HEK293 (cell line): ENCODE results near the gene FLYWCH1.

ENCODE experiments used
- CTCF ChIA-PET: fragments of 350-600 bp; formaldehyde crosslinking; extraction: SDS; loops from one replicate; lab custom pipeline; 2021; ENCODE audit warnings: antibody characterized with exemption; lab: Yijun Ruan, JAX
- POLR2A ChIA-PET: fragments of 300-600 bp; formaldehyde crosslinking; extraction: SDS; loops from one replicate; lab custom pipeline; 2020; ENCODE audit warnings: antibody characterized with exemption, inconsistent platforms; lab: Yijun Ruan, JAX
- H3K27ac ChIP-seq: fragments of 200-500 bp; sonication (Bioruptor generic); 2 replicates; pipeline ENCODE4 v1.5.1; 2014; ENCODE audit warnings: low read depth, low read length, control low read depth, inconsistent platforms; ENCODE audit errors: extremely low read depth
- H3K36me3 ChIP-seq, 2 experiments: fragments of 200-500 bp in 1 of 2; sonication (Bioruptor generic) in 1 of 2; 1 replicate in 1 of 2; 2 replicates in 1 of 2; pipeline ENCODE4 v1.5.1; 2014 to 2017; ENCODE audit warnings: inconsistent platforms in 2 of 2, low read length in 2 of 2; ENCODE audit not compliant: control insufficient read depth in 2 of 2, insufficient read depth in 1 of 2
- H3K4me1 ChIP-seq: fragments of 200-500 bp; sonication (Bioruptor generic); 2 replicates; pipeline ENCODE4 v1.5.1; 2014; ENCODE audit warnings: mild to moderate bottlenecking, low read length, inconsistent platforms; ENCODE audit not compliant: control insufficient read depth, insufficient read depth
- H3K4me3 ChIP-seq: 2 replicates; pipeline ENCODE4 v1.5.1; 2011; ENCODE audit warnings: low read depth, mild to moderate bottlenecking, control low read depth, low read length, moderate library complexity
- H3K9me3 ChIP-seq: fragments of 200-500 bp; sonication (Bioruptor generic); 2 replicates; pipeline ENCODE4 v1.5.1; 2014; ENCODE audit warnings: low read depth, low read length, inconsistent platforms; ENCODE audit not compliant: control insufficient read depth, insufficient read depth
- BCL11A ChIP-seq: fragments of 450-650 bp; formaldehyde crosslinking; IDR thresholded peaks from 2 replicates; pipeline ENCODE4 v1.5.1; 2016; ENCODE audit warnings: low read depth, missing biosample characterization, missing genetic modification characterization
- BCL11B ChIP-seq: fragments of 450-650 bp; formaldehyde crosslinking; IDR thresholded peaks from 2 replicates; pipeline ENCODE4 v1.5.1; 2016; ENCODE audit warnings: low read depth, missing biosample characterization, missing genetic modification characterization
- ELK4 ChIP-seq: IDR thresholded peaks from 2 replicates; pipeline ENCODE4 v1.6.1; 2011; ENCODE audit warnings: mild to moderate bottlenecking, low read depth, low read length, borderline replicate concordance
- GLIS1 ChIP-seq: fragments of 450-650 bp; formaldehyde crosslinking; IDR thresholded peaks from 2 replicates; pipeline ENCODE4 v1.5.1; 2016; ENCODE audit warnings: missing biosample characterization, missing genetic modification characterization
- GLIS2 ChIP-seq: fragments of 450-650 bp; formaldehyde crosslinking; IDR thresholded peaks from 2 replicates; pipeline ENCODE4 v1.5.1; 2016; ENCODE audit warnings: missing biosample characterization, missing genetic modification characterization
- PATZ1 ChIP-seq: fragments of 450-650 bp; formaldehyde crosslinking; IDR thresholded peaks from 2 replicates; pipeline ENCODE4 v1.5.1; 2016; ENCODE audit warnings: missing biosample characterization, missing genetic modification characterization
- PRDM10 ChIP-seq: fragments of 450-650 bp; formaldehyde crosslinking; IDR thresholded peaks from 2 replicates; pipeline ENCODE4 v1.5.1; 2016; ENCODE audit warnings: missing biosample characterization, missing genetic modification characterization
- TSHZ1 ChIP-seq: fragments of 450-650 bp; formaldehyde crosslinking; IDR thresholded peaks from 2 replicates; pipeline ENCODE4 v1.5.1; 2016; ENCODE audit warnings: missing biosample characterization, missing genetic modification characterization, borderline replicate concordance
- ZBTB10 ChIP-seq: fragments of 450-650 bp; formaldehyde crosslinking; IDR thresholded peaks from 2 replicates; pipeline ENCODE4 v1.5.1; 2016; ENCODE audit warnings: missing biosample characterization, missing genetic modification characterization
- ZBTB17 ChIP-seq: fragments of 450-650 bp; formaldehyde crosslinking; IDR thresholded peaks from 2 replicates; pipeline ENCODE4 v1.5.1; 2016; ENCODE audit warnings: missing biosample characterization, missing genetic modification characterization
- ZBTB20 ChIP-seq: fragments of 450-650 bp; formaldehyde crosslinking; IDR thresholded peaks from 2 replicates; pipeline ENCODE4 v1.5.1; 2016; ENCODE audit warnings: missing biosample characterization, missing genetic modification characterization
- ZBTB8A ChIP-seq: fragments of 450-650 bp; formaldehyde crosslinking; IDR thresholded peaks from 2 replicates; pipeline ENCODE4 v1.5.1; 2016; ENCODE audit warnings: missing biosample characterization, missing genetic modification characterization
- ZFHX2 ChIP-seq: fragments of 450-650 bp; formaldehyde crosslinking; conservative IDR thresholded peaks from 2 replicates; pipeline ENCODE4 v1.5.1; 2016; ENCODE audit warnings: missing biosample characterization, missing genetic modification characterization
- ZNF155 ChIP-seq: fragments of 450-650 bp; formaldehyde crosslinking; IDR thresholded peaks from 2 replicates; pipeline ENCODE4 v1.5.1; 2016; ENCODE audit warnings: missing biosample characterization, missing genetic modification characterization
- ZNF335 ChIP-seq: fragments of 450-650 bp; formaldehyde crosslinking; conservative IDR thresholded peaks from 2 replicates; pipeline ENCODE4 v1.5.1; 2016; ENCODE audit warnings: missing biosample characterization, missing genetic modification characterization
- ZNF341 ChIP-seq: fragments of 450-650 bp; formaldehyde crosslinking; IDR thresholded peaks from 2 replicates; pipeline ENCODE4; 2016; ENCODE audit warnings: low read depth, missing biosample characterization, missing genetic modification characterization
- ZNF433 ChIP-seq: fragments of 450-650 bp; formaldehyde crosslinking; IDR thresholded peaks from 2 replicates; pipeline ENCODE4 v1.5.1; 2016; ENCODE audit warnings: missing biosample characterization, missing genetic modification characterization, low read depth
- ZNF513 ChIP-seq: fragments of 450-650 bp; IDR thresholded peaks from 2 replicates; pipeline ENCODE4 v1.5.1; 2018; ENCODE audit warnings: missing biosample characterization, missing genetic modification characterization
- ZNF747 ChIP-seq: fragments of 450-650 bp; formaldehyde crosslinking; IDR thresholded peaks from 2 replicates; pipeline ENCODE4 v1.5.1; 2016; ENCODE audit warnings: missing biosample characterization, missing genetic modification characterization
- ZNF837 ChIP-seq: fragments of 450-650 bp; formaldehyde crosslinking; IDR thresholded peaks from 2 replicates; pipeline ENCODE4 v1.5.1; 2016; ENCODE audit warnings: missing biosample characterization, missing genetic modification characterization
- ZXDB ChIP-seq: fragments of 450-650 bp; formaldehyde crosslinking; IDR thresholded peaks from 2 replicates; pipeline ENCODE4 v1.5.1; 2016; ENCODE audit warnings: missing biosample characterization, missing genetic modification characterization

FLYWCH1 gene

GRCh38 chr16:2881783-2882649 is 29.7 kb upstream of the FLYWCH1 start:
- ChIA-PET CTCF (interaction anchor here (0.7 to 2.6 kb wide), 7 partner anchors 14 to 45 kb away, joined by 3 to 13 read pairs (median 4); partner anchors contain the start of gene FLYWCH1), POLR2A (interaction anchor here (0.9 to 2.6 kb wide), 15 partner anchors 10 to 209 kb away, joined by 3 to 40 read pairs (median 5); partner anchors contain the start of genes FLYWCH1, KCTD5, KREMEN2 and SRRM2)
- no peak overlapping the region; the same call in 1 of the 2 replicates for H3K27ac ChIP-seq
- TF ChIP-seq ZNF335 (tag by site-specific recombination), result peak; percentile 75
- no peak for TF ChIP-seq ELK4
- peak; percentile 5; the same call in 1 of the 2 replicates for TF ChIP-seq GLIS1 (tag by site-specific recombination)
- TF ChIP-seq ZFHX2 (tag by site-specific recombination), result no peak; the same call in 1 of the 2 replicates
- peak; percentile 37; the same call in 1 of the 2 replicates for TF ChIP-seq ZBTB10 (tag by site-specific recombination)
- TF ChIP-seq BCL11A (tag by site-specific recombination), result no peak
- TF ChIP-seq ZBTB17, result peak; percentile 50
- TF ChIP-seq ZXDB (tag by site-specific recombination), result 0 out of 2 replicates have a peak, but pooled peaks have one; percentile 13
- 0 out of 2 replicates have a peak, but pooled peaks have one; percentile 35 for TF ChIP-seq ZNF341
- peak; percentile 89 for TF ChIP-seq GLIS2 (tag by site-specific recombination)
- TF ChIP-seq ZNF747, result no peak
- TF ChIP-seq PATZ1 (tag by site-specific recombination), result peak; percentile 90
- TF ChIP-seq ZNF513 (tag by site-specific recombination), result no peak
- TF ChIP-seq TSHZ1 (tag by site-specific recombination), result no peak
- TF ChIP-seq ZNF433 (tag by site-specific recombination), result no peak
- TF ChIP-seq PRDM10, result peak; percentile 96
- peak; percentile 73 for TF ChIP-seq ZBTB8A (tag by site-specific recombination)
- peak; percentile 14; the same call in 1 of the 2 replicates for TF ChIP-seq BCL11B
- no peak for TF ChIP-seq ZNF155
- peak; percentile 96 for TF ChIP-seq ZBTB20 (tag by site-specific recombination)
- no peak for TF ChIP-seq ZNF837 (tag by site-specific recombination)

More at GRCh38 chr16:2881783-2882649, 29.7 kb upstream of the FLYWCH1 start:
- Histone ChIP-seq H3K4me3 (peak overlapping the region; percentile 95), H3K36me3 (no peaks in the 10 kb centered on the region), H3K4me1 (no peaks in the 10 kb centered on the region), H3K9me3 (no peaks in the 10 kb centered on the region)
